SK-N-SH (cell line): Measurements from ENCODE around the gene SUN5.

Experiments
- FOXJ3 ChIP-seq: sonication (generic); formaldehyde crosslinking; IDR thresholded peaks from 2 replicates; pipeline ENCODE4 v1.5.1; 2020; ENCODE audit warnings: mild to moderate bottlenecking, missing genetic modification reagents
- FOXM1 ChIP-seq: IDR thresholded peaks from 2 replicates; pipeline ENCODE4 v1.4.0; 2012; ENCODE audit warnings: low read depth, mild to moderate bottlenecking
- GABPA ChIP-seq: IDR thresholded peaks from 2 replicates; pipeline ENCODE4 v1.4.0; 2012; ENCODE audit warnings: low read depth, mild to moderate bottlenecking
- MAX ChIP-seq: IDR thresholded peaks from 2 replicates; pipeline ENCODE4 v1.4.0; 2012; ENCODE audit warnings: low read depth
- POLR2AphosphoS5 ChIP-seq: IDR thresholded peaks from 2 replicates; pipeline ENCODE4 v1.6.1; 2012; ENCODE audit warnings: low read depth, low read length
- RAD21 ChIP-seq: IDR thresholded peaks from 2 replicates; pipeline ENCODE4 v1.6.1; 2012; ENCODE audit warnings: mild to moderate bottlenecking, low read length
- RCOR1 ChIP-seq: fragments of 150-350 bp; IDR thresholded peaks from 2 replicates; pipeline ENCODE4 v1.6.1; 2017; ENCODE audit warnings: antibody characterized with exemption, low read length
- REST ChIP-seq: IDR thresholded peaks from 2 replicates; pipeline ENCODE4 v1.6.1; 2012; ENCODE audit warnings: mild to moderate bottlenecking, low read depth, low read length, moderate library complexity
- RFX5 ChIP-seq: IDR thresholded peaks from 2 replicates; pipeline ENCODE4 v1.6.1; 2012; ENCODE audit warnings: mild to moderate bottlenecking, improper control_type of control experiment, low read length
- RXRA ChIP-seq: IDR thresholded peaks from 2 replicates; pipeline ENCODE4 v1.4.0; 2012; ENCODE audit warnings: low read depth, mild to moderate bottlenecking, borderline replicate concordance
- TAF1 ChIP-seq: IDR thresholded peaks from 2 replicates; pipeline ENCODE4 v1.6.1; 2012; ENCODE audit warnings: low read depth, mild to moderate bottlenecking, low read length, moderate library complexity, borderline replicate concordance
- TF ChIP-seq, protein P1 (sequence below): fragments of 200-600 bp; sonication (generic); IDR thresholded peaks from 2 replicates; pipeline ENCODE4 v1.6.1; 2017; ENCODE audit warnings: antibody characterized with exemption, mild to moderate bottlenecking, moderate library complexity

DNA sequence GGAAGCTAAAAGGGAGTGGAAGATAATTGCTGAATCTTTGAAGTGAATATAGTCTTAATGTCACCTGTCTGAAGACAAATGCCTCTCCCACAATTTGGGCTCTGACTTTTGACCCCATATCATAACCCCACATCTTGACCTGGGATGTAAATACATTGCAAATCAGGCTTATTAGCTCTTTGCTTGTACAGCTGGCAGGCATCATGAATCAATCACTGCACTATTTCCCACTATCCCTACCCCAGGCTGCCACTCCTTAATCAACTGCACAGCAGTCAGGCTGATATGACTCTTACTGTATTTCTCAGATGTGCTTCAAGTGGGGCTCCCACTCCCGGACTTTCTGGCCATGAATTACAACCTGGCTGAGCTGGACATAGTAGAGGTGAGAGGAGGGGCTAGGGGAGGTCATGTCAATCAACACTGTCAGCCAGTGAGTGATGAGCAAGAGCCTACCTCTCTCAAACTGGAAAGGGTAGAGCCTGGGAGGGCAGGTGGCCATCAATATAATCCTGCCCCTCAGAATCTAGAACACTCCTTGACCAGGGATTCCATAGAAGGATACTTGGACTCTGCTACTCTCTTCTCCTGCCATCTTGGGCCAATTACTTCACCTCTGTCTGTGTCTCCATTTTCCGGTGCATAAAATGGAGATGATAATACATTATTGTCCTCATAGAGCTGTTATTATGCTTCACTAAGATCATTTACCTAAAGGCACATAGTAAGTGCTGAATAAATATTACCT, 38.9 kb upstream of the SUN5 start:
- TF ChIP-seq POLR2AphosphoS5 = no peak
- no peak for TF ChIP-seq RFX5
- TF ChIP-seq, protein P1, sequence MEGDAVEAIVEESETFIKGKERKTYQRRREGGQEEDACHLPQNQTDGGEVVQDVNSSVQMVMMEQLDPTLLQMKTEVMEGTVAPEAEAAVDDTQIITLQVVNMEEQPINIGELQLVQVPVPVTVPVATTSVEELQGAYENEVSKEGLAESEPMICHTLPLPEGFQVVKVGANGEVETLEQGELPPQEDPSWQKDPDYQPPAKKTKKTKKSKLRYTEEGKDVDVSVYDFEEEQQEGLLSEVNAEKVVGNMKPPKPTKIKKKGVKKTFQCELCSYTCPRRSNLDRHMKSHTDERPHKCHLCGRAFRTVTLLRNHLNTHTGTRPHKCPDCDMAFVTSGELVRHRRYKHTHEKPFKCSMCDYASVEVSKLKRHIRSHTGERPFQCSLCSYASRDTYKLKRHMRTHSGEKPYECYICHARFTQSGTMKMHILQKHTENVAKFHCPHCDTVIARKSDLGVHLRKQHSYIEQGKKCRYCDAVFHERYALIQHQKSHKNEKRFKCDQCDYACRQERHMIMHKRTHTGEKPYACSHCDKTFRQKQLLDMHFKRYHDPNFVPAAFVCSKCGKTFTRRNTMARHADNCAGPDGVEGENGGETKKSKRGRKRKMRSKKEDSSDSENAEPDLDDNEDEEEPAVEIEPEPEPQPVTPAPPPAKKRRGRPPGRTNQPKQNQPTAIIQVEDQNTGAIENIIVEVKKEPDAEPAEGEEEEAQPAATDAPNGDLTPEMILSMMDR = no peak
- no peak for TF ChIP-seq TAF1
- no peak for TF ChIP-seq RCOR1
- no peak for TF ChIP-seq REST
- TF ChIP-seq MAX = no peak
- no peak for TF ChIP-seq FOXM1
- TF ChIP-seq FOXJ3 (CRISPR knock-in tag) = no peak
- no peak for TF ChIP-seq GABPA
- TF ChIP-seq RXRA = no peak
- TF ChIP-seq RAD21 = no peak
